HPDE6-E6E7 (cell line): ENCODE results near the gene TAPBPL.
"Not testable (repeated sequence)": the region's sequence is repeated elsewhere in the genome, so short reads cannot be mapped to it uniquely, and the experiment has no call there.

Experiments
- DNase-seq: peaks from one replicate; pipeline ENCODE4 v3.0.0; 2011; ENCODE audit warnings: missing footprints; ENCODE audit errors: extremely low spot score

The TAPBPL gene, protein sequence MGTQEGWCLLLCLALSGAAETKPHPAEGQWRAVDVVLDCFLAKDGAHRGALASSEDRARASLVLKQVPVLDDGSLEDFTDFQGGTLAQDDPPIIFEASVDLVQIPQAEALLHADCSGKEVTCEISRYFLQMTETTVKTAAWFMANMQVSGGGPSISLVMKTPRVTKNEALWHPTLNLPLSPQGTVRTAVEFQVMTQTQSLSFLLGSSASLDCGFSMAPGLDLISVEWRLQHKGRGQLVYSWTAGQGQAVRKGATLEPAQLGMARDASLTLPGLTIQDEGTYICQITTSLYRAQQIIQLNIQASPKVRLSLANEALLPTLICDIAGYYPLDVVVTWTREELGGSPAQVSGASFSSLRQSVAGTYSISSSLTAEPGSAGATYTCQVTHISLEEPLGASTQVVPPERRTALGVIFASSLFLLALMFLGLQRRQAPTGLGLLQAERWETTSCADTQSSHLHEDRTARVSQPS

DNA sequence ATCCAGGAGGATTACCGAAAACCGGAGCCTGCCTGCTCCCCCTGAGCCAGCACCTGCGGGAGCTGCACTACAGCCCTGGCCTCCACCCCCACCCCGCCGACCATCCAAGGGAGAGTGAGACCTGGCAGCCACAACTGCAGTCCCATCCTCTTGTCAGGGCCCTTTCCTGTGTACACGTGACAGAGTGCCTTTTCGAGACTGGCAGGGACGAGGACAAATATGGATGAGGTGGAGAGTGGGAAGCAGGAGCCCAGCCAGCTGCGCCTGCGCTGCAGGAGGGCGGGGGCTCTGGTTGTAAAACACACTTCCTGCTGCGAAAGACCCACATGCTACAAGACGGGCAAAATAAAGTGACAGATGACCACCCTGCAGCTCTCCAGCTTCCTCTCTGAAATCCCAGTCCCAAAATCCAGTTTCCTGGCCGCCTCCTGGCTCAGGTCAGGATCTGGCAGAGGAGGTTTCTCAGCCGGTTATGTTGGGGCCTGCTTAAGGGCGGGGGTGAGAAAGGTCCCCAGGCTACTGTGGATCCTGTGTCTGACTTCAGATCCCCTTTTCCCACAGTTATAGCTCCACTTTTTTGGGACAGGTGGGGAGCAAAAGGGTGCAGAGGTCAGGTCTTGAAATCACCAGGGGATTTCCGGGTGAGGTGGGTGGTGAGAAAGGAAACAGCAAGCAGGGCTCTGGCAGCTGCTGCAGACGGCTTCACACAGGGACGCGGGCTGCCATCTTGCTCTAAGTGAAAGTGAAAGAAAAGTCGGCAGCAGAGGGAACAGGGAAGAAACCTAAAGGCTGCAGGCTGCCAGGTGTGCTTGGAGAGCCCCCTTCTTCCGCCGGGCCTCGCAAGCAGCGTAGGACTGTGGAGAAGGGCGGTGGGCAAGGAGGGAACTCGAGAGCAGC lies at the start of gene TAPBPL:
Gene TAPBPL, plus strand, starts transcription at position 695 of the 897 bp plus-strand sequence. CDS start 207 bp downstream, outside the sequence.
- peak; percentile 87 for DNase-seq

DNA sequence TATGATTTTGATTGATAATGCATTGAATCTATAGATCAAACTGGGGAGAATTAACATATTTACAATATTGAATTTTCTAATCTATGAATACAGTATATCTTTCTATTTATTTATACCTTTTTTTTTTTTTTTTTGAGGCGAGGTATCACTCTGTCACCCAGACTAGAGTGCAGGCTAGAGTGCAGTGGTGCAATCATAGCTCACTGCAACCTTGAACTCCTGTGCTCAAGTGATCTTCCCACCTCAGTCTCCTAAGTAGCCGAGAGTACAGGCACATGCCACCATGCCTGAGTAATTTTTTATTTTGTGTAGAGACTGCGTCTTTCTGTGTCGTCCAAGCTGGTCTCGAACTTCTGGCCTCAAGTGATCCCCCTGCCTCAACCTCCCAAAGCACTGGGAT lies 47.5 kb upstream of the TAPBPL start:
- no peak for DNase-seq

DNA sequence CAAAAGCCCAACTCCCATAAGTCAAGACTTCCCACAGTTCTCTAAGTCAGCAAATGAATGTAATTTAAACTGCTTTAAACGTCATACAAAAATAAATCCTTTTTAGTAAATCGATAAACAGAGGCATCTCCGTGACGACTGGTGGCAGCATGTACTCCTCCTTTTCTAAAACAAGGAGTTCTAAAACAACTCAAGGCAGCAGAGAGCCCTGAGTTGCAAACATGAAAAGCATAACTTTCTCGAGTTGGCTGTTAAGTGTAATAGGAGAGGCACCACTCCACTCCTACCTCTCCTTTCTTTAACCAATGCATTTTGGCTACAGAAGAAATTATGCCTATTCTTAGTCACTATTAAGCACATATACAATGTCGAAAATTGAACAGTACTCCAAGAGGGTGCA lies 45.9 kb upstream of the TAPBPL start:
- no peak for DNase-seq

DNA sequence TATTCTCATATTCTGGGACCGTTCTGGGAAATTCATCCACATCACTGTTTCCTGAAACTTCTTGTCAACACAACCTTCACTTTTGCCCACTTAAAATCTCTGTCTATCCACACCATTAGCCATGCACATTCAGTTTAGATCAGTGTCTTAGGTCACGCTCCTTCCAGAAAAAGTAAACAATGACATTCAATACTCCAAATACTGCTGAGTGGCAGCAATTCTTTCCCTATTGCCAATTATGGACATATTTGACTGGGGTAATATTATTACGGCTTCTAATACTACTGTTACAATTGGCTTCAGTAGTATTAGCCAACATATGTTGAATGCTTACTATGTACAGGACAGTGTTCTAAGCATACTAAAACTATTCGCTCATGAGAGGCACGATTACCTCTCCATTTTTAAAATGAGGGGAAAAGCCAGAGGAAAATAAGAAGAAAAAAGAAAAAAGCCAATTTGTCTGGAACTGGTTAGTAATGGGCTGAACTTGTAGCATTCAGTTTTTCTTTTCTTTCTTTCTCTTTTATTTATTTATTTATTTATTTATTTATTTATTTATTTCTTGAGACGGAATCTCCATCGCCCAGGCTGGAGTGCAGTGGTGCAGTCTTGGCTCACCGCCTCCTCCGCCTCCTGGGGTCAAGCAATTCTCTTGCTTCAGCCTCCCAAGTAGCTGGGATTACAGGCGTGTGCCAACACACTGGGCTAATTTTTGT lies 44.4 kb upstream of the TAPBPL start:
- DNase-seq = no peak

DNA sequence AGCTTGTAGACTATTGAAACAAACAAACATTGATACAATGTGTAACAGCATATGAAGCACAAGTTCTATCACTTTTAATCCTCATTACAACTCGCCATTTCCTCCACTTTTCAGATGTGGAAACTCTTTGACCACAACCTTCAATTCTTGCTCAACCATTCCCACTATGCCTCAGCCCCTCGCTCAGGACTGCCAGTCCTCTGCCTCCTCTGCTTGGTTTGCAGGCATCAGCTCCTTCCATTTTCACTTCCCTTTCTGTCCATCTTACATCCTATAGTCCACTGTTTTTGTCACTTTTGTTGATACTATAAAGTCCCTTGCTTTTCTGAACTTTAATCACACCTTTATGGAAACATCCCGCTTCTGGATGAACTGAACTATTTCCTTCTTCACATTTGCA lies 35.2 kb upstream of the TAPBPL start:
- no peak for DNase-seq

DNA sequence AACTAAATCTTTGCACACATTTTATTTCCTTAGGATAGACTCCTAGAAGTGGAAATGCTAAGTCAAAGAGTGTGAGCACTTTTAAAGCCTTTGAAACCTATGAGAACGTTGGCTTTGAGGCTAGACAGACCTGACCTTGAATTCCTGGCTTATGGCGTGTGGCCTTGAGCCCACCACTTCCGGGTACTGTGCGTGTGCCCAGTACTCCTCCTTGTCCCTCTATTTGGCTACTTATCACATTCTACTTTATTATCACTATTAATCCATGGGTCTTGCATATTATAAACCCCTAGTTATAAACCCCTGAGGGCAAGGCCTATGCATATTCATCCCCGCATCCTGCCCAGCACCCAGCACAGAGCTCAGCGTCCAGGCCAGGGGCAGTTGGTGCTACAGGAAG lies 33.0 kb upstream of the TAPBPL start:
- no peak for DNase-seq

DNA sequence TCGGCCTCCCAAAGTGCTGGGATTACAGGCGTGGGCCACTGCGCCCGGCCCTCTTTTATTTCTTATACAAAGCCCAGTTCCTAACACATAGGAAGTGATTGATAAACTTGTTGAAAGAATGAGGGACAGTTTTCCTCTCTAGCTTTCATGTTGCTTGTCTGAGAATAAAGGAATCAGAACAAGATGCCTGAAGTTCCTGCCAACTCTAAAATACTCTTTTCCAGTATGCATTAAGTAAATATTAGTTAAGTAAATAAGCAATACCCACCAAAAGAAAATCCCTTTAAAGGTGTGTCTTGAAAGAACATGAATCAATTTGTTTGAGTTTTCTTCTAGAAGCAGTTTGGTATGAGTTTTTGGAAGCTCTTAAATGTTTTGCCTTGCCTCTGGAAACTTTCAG lies 31.5 kb upstream of the TAPBPL start:
- DNase-seq = no peak

DNA sequence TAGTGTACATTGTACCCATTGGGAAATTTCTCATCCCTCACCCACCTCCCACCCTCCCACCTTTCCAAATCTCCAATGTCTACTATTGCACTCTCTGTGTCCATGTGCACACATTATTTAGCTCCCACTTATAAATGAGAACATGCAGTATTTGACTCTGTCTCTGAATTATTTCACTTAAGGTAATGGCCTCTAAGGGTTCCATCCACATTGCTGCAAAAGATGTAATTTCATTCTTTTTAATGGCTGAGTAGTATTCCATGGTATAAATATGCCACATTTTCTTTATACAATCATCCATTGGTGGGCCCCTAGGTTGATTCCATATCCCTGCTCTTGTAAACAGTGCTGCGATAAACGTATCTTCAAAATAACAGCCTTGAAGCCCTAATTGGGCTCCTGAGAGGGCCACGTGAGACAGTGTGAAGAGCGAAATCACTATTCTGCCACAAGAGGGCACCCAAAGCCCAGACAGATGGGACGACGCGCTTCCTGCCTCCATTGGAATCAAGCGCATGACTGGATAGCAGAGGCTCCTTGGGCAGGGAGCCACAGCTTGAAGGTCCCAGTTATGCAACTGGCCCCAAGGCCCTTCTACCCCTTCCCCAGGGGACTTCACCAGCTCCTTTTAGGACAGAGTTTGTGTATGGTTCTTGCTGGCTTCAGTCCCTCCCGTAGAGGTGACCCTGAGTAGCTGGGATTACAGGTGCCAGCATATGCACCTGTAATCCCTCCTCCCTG lies 28.4 kb upstream of the TAPBPL start:
- peak; percentile 90 for DNase-seq

DNA sequence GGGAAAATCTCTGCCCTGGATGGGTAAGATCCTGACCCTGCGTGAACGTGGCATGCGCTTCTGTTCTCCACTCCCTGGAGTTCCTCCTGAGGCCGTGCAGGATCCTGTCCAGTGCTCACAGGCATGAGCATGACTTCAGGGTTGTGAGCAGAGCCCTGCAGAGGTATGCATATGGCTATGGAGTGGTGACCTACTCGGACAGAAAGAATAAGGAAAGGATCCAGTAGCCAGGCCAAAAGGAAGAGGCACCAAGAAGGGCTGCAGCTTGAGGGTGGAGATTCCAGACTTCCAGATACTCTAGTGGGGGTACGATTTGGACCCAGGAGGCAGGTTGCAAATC lies 27.9 kb upstream of the TAPBPL start:
- DNase-seq = no peak

DNA sequence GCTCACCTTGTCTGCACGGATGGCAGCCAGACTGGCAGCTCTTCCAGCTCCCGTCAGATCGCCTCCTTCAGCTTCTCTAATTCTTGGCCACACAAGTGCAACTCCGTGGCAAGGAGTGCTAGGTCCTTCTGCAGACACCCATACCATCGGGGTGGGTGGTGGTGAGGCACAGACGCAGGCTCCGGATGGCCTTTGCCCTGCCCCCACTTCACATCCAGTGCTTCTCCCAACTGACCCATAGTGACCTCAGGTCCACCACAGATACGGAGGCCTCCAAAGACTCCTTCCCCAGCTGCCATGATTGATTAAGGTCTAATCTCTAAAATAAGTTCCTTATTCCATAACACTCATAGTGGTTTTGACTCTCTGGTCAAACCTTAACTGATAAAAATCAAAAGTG lies 27.0 kb upstream of the TAPBPL start:
- DNase-seq = no peak

DNA sequence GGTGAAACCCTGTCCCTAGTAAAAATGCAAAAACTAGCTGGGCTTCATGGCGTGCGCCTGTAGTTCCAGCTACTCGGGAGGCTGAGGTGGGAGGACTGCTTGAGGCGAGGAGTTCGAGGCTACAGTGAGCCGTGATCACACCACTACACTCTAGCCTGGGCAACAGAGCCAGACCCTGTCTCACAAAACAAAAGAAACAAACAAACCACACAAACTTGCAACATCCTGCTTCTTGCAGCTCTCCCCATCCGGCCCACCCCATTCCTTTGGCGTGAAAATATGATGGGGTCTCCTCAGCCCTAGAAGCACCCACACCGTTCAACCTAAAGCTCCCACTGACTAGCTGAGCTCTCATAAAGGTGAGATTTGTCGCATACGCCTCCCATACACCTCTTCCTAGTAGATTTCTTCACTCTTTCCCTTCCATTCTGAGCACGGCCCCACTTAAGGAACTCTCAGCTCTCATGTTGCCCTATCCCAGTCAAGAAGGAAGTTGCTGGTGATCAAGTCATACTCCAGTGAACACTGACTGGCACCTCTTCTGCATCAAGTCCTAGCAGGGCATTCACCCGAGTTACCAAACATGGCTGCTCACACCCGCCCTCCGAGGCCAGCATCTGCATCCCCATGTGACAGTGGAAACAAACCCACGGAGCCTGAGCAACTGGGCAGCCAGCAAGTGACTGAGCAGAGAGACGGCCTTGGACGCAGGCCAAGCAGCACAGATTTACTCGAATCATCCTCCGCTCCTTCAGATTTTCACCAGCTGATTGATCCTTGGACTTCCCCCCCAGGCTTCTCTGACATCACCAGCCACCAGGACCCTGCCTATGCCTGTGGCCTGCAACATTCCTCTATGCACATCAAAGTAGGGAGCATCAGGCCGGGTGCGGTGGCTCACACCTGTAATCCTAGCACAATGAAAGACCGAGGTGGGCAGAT lies 26.0 kb upstream of the TAPBPL start:
- no peak for DNase-seq

DNA sequence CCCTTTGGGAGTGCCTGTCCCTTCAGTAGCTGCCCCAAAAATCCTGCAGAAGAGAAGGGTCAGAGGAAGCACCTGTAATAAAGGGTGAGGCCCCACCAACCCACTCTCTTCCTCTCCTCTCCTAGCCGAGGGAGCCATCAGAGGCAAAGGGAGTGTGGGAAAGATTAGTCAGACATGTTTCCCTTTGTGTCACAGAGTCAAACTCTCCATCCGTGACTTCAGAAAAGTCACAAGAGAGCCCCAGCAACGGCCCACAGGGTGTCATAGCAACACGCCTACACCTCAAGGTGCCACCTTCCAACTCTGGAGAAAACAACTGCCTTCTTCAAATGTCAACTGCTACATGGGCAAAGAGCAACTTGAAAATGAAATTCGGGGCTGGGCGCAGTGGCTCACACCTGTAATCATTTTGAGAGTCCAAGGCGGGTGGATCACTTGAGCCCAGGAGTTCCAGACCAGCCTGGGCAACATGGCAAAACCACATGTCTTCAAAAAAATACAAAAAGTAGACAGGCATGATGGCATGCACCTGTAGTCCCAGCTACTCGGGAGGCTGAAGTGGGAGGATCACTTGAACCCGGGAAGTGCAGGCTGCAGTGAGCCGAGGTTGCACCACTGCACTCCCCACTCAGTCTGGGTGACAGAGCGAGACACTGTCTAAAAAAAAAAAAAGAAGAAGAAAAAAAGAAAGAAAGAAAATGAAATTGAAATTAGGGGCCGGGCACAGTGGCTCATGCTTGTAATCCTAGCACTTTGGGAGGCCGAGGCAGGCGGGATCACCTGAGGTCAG lies 24.8 kb upstream of the TAPBPL start:
- DNase-seq = no peak

DNA sequence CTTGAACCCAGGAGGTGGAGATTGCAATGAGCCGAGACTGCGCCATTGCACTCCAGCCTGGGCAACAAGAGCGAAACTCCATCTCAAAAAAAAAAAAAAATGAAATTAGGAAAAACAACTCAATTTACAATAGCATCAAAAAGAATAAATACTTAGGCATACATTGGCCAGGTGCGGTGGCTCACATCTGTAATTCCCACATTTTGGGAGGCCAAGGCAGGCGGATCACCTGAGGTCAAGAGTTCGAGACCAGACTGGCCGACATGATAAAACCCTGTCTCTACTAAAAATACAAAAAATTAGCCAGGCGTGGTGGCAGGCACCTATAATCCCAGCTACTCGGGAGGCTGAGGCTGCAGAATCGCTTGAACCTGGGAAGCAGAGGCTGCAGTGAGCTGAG lies 24.0 kb upstream of the TAPBPL start:
- DNase-seq = not testable (repeated sequence)

DNA sequence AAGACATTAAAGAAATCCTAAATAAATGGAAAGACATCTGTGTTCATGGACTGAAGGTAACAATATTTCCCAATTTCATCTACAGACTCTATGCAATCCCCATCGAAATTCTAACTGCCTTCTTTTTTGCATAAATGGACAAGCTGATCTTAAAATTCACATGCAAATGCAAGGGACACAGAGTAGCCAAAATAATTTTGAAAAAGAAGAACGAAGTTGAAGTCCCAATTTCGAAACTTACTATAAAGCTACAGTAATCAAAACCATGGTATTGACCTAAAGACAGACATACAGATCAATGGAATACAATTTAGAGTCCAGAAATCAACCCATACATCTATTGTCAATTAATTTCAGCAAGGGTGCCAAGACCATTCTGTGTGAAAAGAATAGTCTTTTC lies 23.5 kb upstream of the TAPBPL start:
- DNase-seq = no peak

DNA sequence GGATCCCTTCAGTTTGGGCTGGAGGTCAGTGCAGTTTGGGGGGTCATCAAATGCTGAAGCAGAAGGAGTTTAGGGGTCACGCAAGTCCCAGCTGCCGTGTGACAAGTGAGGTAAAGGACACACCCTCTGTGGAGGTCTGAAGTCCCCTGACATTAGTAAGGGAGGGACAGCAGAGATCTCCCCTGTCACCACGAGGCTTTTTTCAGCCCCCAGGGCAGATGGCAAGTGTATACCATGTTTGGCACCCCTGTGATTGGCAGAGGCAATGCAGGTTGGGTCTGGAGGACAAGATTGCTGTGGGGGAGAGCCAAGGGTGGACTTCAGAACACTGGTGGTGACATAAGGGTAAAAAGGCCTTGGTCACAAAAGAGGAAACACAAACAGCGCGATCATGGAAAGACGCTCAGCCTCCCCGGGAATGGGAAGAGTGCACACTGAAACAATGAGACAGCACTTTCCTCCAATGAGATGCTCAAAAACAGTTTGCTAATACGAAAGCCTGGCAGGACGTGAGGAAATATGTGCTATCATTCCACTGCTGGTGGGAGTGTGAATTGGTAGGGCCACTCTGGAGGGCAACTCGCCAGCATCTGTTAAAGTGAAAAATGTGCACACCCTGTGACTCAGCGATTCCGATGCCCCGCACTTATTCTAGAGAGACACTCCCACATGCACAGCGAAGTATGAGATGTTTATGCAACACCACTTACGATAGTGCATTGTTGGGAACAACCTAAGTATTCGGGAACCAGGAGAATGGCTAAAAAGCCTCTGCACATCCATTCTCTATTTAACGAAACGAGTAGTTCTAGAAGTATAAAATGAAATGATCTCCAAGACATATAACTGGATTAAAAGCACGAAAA lies 21.5 kb upstream of the TAPBPL start:
- peak; percentile 73 for DNase-seq

DNA sequence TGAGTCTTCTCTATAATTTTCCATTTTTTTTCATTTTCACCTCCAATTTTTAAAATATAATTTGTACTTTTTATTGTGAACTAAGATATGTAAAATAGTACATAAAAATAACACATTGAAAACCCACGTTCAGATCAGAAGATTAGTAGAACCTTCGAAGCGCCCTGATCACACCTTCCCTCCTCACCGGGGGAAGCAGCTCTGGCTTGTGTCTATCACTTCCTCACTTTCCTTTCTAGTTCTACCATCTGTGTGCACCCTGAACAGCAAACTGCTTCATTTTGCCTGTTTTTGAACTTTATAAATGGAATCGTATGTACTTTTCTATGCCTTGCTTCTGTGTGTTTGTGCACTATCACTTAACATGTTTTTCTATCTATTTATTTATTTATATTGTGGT lies 18.9 kb upstream of the TAPBPL start:
- DNase-seq = no peak

DNA sequence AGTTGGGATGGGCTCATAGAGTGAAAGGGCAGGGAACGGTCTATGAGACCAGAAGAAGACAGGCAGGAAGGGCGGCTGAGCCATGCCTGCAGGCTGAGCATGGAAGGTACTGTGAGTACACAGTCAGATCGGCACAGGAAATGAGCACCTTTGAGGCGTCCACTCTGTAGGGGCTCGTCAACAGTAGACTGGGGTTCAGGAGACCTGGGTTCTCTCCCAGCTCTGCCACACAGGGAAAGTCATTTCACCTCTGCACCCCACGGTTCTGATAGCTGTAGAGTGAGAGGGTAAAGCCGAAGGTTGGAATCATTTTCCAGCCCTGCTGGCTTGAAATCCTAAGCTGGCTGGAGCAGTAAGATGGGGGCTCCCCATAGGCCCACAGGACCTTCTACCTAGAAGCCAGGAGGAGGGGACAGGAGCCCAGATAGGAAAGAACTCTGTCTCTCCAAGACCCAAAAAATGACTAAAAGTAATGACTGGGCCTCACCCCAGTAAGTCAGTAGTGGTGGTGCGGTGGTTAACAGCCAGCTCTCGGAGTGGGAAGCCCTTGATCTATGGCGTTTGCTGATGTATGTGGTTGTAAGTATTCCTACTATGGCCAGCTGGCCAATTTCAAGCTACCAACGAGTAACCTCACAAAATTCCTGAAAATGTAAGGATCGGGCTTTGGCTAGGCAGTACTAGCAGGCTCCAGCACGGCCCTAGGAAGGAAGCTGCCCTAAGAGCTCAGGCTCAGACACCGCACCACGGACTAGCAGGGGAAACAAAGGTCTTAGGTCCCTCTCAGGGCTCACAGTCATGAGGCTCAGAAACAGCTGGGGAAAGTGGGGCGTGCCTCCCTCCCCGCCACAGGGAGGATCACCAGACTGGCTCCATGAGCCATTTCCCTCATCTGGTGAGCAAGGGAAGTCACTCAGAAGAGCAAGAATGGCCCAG lies 17.4 kb upstream of the TAPBPL start:
- no peak for DNase-seq
